G401.6 (cell line): ENCODE measurements around the gene VANGL2.
A peak's percentile ranks its signal among the peaks of the same experiment; 100 is the strongest.
"Not testable (repeated sequence)": the region's sequence is repeated elsewhere in the genome, so short reads cannot be mapped to it uniquely, and the experiment has no call there.

Source experiments
- FAIRE-seq: peaks from 2 replicates; lab custom pipeline; 2012; peaks lifted over from hg19 to GRCh38; lab: Jason Lieb, UNC

The VANGL2 gene

GRCh38 chr1:160370561-160371345, 29.6 kb upstream of the VANGL2 start:
- no peak for FAIRE-seq

GRCh38 chr1:160371346-160371631, 29.1 kb upstream of the VANGL2 start:
- FAIRE-seq: no peak

GRCh38 chr1:160371756-160372155, 28.6 kb upstream of the VANGL2 start:
- FAIRE-seq: no peak

GRCh38 chr1:160373696-160374095, 26.7 kb upstream of the VANGL2 start:
- FAIRE-seq: no peak

GRCh38 chr1:160374306-160375110, 25.9 kb upstream of the VANGL2 start:
- FAIRE-seq: no peak

GRCh38 chr1:160375788-160376524, 24.4 kb upstream of the VANGL2 start:
- no peak for FAIRE-seq

GRCh38 chr1:160376525-160377131, 23.7 kb upstream of the VANGL2 start:
- peak; percentile 66 for FAIRE-seq

GRCh38 chr1:160377585-160378206, 22.7 kb upstream of the VANGL2 start:
- no peak for FAIRE-seq

GRCh38 chr1:160384812-160385211, 15.6 kb upstream of the VANGL2 start:
- not testable (repeated sequence) for FAIRE-seq

- FAIRE-seq: not testable (repeated sequence)
Measured at GRCh38 chr1:160388406-160388805, 12.0 kb upstream of the VANGL2 start.

- FAIRE-seq: no peak
Measured at GRCh38 chr1:160394673-160395072, 5.7 kb upstream of the VANGL2 start.

- no peak for FAIRE-seq
Measured at GRCh38 chr1:160397651-160398050, 2.7 kb upstream of the VANGL2 start.

GRCh38 chr1:160398823-160399222, 1.5 kb upstream of the VANGL2 start:
- FAIRE-seq: no peak

- FAIRE-seq: no peak
Measured at GRCh38 chr1:160399544-160400222, 681 bp upstream of the VANGL2 start.

GRCh38 chr1:160400646-160401486, 502 bp downstream of the VANGL2 start:
- FAIRE-seq: no peak

GRCh38 chr1:160401487-160401805, 1.1 kb downstream of the VANGL2 start:
- FAIRE-seq: no peak

- no peak for FAIRE-seq
Measured at GRCh38 chr1:160402001-160402795, 1.8 kb downstream of the VANGL2 start.

- no peak for FAIRE-seq
Measured at GRCh38 chr1:160403244-160403643, 2.9 kb downstream of the VANGL2 start.

GRCh38 chr1:160404094-160404493, 3.7 kb downstream of the VANGL2 start:
- no peak for FAIRE-seq

GRCh38 chr1:160405331-160405877, 5.0 kb downstream of the VANGL2 start:
- no peak for FAIRE-seq
